Right hindlimb (tissue), 1 donor: Measurements from ENCODE around the gene XRCC4.

Source experiments
- DNase-seq: peaks from one replicate; pipeline ENCODE4 v3.0.0-alpha.2; 2018

The XRCC4 gene

GRCh38 chr5:83281658-83282057 lies 204.3 kb downstream of the XRCC4 start:
- no peak for DNase-seq

GRCh38 chr5:83283761-83284160 lies 206.4 kb downstream of the XRCC4 start:
- no peak for DNase-seq

GRCh38 chr5:83285661-83286398 lies 208.5 kb downstream of the XRCC4 start:
- no peak for DNase-seq

- DNase-seq, result no peak
These were observed 216.9 kb downstream of the XRCC4 start for GRCh38 chr5:83294246-83294645.

- no peak for DNase-seq
These were observed 222.0 kb downstream of the XRCC4 start for GRCh38 chr5:83299353-83299752.

- no peak for DNase-seq
These were observed 229.4 kb downstream of the XRCC4 start for GRCh38 chr5:83306572-83307241.

GRCh38 chr5:83312663-83313062 lies 235.3 kb downstream of the XRCC4 start:
- no peak for DNase-seq

GRCh38 chr5:83313436-83313835 lies 236.1 kb downstream of the XRCC4 start:
- DNase-seq, result no peak

GRCh38 chr5:83321483-83322055 lies 244.2 kb downstream of the XRCC4 start:
- no peak for DNase-seq

- DNase-seq, result no peak
These were observed 245.1 kb downstream of the XRCC4 start for GRCh38 chr5:83322273-83322924.

GRCh38 chr5:83323557-83324180 lies 246.3 kb downstream of the XRCC4 start:
- DNase-seq, result no peak

- no peak for DNase-seq
These were observed 254.5 kb downstream of the XRCC4 start for GRCh38 chr5:83331842-83332241.

- DNase-seq, result no peak
These were observed 260.2 kb downstream of the XRCC4 start for GRCh38 chr5:83337453-83338035.

- no peak for DNase-seq
These were observed 263.2 kb downstream of the XRCC4 start for GRCh38 chr5:83340511-83340918.

GRCh38 chr5:83341815-83342334 lies 264.5 kb downstream of the XRCC4 start:
- no peak for DNase-seq

- DNase-seq, result no peak
These were observed 265.1 kb downstream of the XRCC4 start for GRCh38 chr5:83342465-83342864.

- no peak for DNase-seq
These were observed 266.0 kb downstream of the XRCC4 start for GRCh38 chr5:83343299-83343698.

- no peak for DNase-seq
These were observed 268.1 kb downstream of the XRCC4 start for GRCh38 chr5:83345423-83345822.

- DNase-seq, result no peak
These were observed 271.0 kb downstream of the XRCC4 start for GRCh38 chr5:83348281-83348780.

GRCh38 chr5:83353231-83353630 lies 275.9 kb downstream of the XRCC4 start:
- DNase-seq, result no peak

GRCh38 chr5:83353774-83354173 lies 276.4 kb downstream of the XRCC4 start:
- DNase-seq, result no peak

GRCh38 chr5:83354958-83355357 lies 277.6 kb downstream of the XRCC4 start:
- no peak for DNase-seq
